OCI-LY7 (cell line): ENCODE measurements around the gene TTLL5.

Experiments used
- CTCF ChIP-seq: fragments of 200-600 bp; sonication (generic); conservative IDR thresholded peaks from 2 replicates; pipeline ENCODE4 v1.5.1; 2014; ENCODE audit warnings: mild to moderate bottlenecking, antibody characterized with exemption, low read length, moderate library complexity, mixed read lengths
- EZH2phosphoT487 ChIP-seq: fragments of 200-600 bp; sonication (generic); IDR thresholded peaks from 2 replicates; pipeline ENCODE4 v1.6.1; 2018; ENCODE audit warnings: low read depth, borderline replicate concordance, mild to moderate bottlenecking, mixed run types, antibody characterized with exemption, low read length, moderate library complexity, mixed read lengths

- no peak for TF ChIP-seq CTCF
- no peak for TF ChIP-seq EZH2phosphoT487
Measured at GRCh38 chr14:75812622-75813021, 151.6 kb downstream of the TTLL5 start.
